HG03521 (cell line): ENCODE measurements around the gene DLG4.
A peak's percentile ranks its signal among the peaks of the same experiment; 100 is the strongest.
"Not testable (repeated sequence)": the region's sequence is repeated elsewhere in the genome, so short reads cannot be mapped to it uniquely, and the experiment has no call there.

ENCODE experiments used
- ATAC-seq: cut with Tn5 transposase; IDR thresholded peaks from one replicate; pipeline ENCODE4 v1.9.1; 2021; ENCODE audit warnings: mild to moderate bottlenecking, moderate library complexity; ENCODE audit not compliant: unreplicated experiment

DLG4 gene

GRCh38 chr17:7249830-7250229, 30.2 kb upstream of the DLG4 start:
- ATAC-seq = no peak

- ATAC-seq = no peak
Measured at GRCh38 chr17:7249214-7249613, 29.6 kb upstream of the DLG4 start.

GRCh38 chr17:7248796-7249195, 29.2 kb upstream of the DLG4 start:
- no peak for ATAC-seq

GRCh38 chr17:7246779-7247178, 27.1 kb upstream of the DLG4 start:
- ATAC-seq = no peak

- ATAC-seq = not testable (repeated sequence)
Measured at GRCh38 chr17:7243838-7244237, 24.2 kb upstream of the DLG4 start.

GRCh38 chr17:7243453-7243729, 23.8 kb upstream of the DLG4 start:
- ATAC-seq = no peak

GRCh38 chr17:7242717-7243452, 23.2 kb upstream of the DLG4 start:
- peak; percentile 32 for ATAC-seq

- ATAC-seq = peak; percentile 26
Measured at GRCh38 chr17:7241783-7242716, 22.4 kb upstream of the DLG4 start, which contains the start of gene GABARAP. TSS of gene GABARAP (minus strand) at chr17:7242449. CDS start at chr17:7242330, 119 bp downstream.

- no peak for ATAC-seq
Measured at GRCh38 chr17:7241090-7241733, 21.6 kb upstream of the DLG4 start.

GRCh38 chr17:7240375-7240774, 20.7 kb upstream of the DLG4 start:
- no peak for ATAC-seq

GRCh38 chr17:7239091-7240027, 19.7 kb upstream of the DLG4 start, which contains the start of gene PHF23:
TSS of gene PHF23 (minus strand) at chr17:7239457. CDS start at chr17:7239279, 178 bp downstream.
- peak; percentile 46 for ATAC-seq

GRCh38 chr17:7238420-7239090, 18.9 kb upstream of the DLG4 start:
- ATAC-seq = no peak

GRCh38 chr17:7237761-7238419, 18.3 kb upstream of the DLG4 start:
- no peak for ATAC-seq

- no peak for ATAC-seq
Measured at GRCh38 chr17:7237266-7237760, 17.7 kb upstream of the DLG4 start.

- no peak for ATAC-seq
Measured at GRCh38 chr17:7236808-7237207, 17.2 kb upstream of the DLG4 start.

GRCh38 chr17:7235693-7236665, 16.3 kb upstream of the DLG4 start:
- no peak for ATAC-seq

- ATAC-seq = peak; percentile 49
Measured at GRCh38 chr17:7234083-7234951, 14.7 kb upstream of the DLG4 start, which contains the start of gene DVL2. TSS of gene DVL2 (minus strand) at chr17:7234517. CDS start at chr17:7234262, 255 bp downstream.
